GM19035 (cell line): ENCODE results near the gene NWD2.
"Not testable (repeated sequence)": the region's sequence is repeated elsewhere in the genome, so short reads cannot be mapped to it uniquely, and the experiment has no call there.

ENCODE experiments used
- ATAC-seq: cut with Tn5 transposase; IDR thresholded peaks from one replicate; pipeline ENCODE4 v1.9.1; 2021; ENCODE audit not compliant: unreplicated experiment

The NWD2 gene

GRCh38 chr4:37244583-37245390 is at the start of gene NWD2:
NWD2 (plus strand) TSS chr4:37244743; CDS start chr4:37245068, 325 bp downstream.
- ATAC-seq: no peak

- no peak for ATAC-seq
Measured at GRCh38 chr4:37197899-37198298, 46.6 kb upstream of the NWD2 start.

GRCh38 chr4:37204740-37205139 is 39.8 kb upstream of the NWD2 start:
- not testable (repeated sequence) for ATAC-seq

GRCh38 chr4:37216209-37216608 is 28.3 kb upstream of the NWD2 start:
- ATAC-seq: no peak

GRCh38 chr4:37219242-37219641 is 25.3 kb upstream of the NWD2 start:
- ATAC-seq: no peak

- no peak for ATAC-seq
Measured at GRCh38 chr4:37219990-37220389, 24.6 kb upstream of the NWD2 start.

- no peak for ATAC-seq
Measured at GRCh38 chr4:37220685-37221084, 23.9 kb upstream of the NWD2 start.

GRCh38 chr4:37223732-37224131 is 20.8 kb upstream of the NWD2 start:
- ATAC-seq: no peak

- ATAC-seq: no peak
Measured at GRCh38 chr4:37224854-37225253, 19.7 kb upstream of the NWD2 start.

- no peak for ATAC-seq
Measured at GRCh38 chr4:37225778-37226177, 18.8 kb upstream of the NWD2 start.

GRCh38 chr4:37232315-37232714 is 12.2 kb upstream of the NWD2 start:
- no peak for ATAC-seq

GRCh38 chr4:37236165-37236564 is 8.4 kb upstream of the NWD2 start:
- ATAC-seq: no peak

GRCh38 chr4:37241647-37242046 is 2.9 kb upstream of the NWD2 start:
- ATAC-seq: no peak

- ATAC-seq: no peak
Measured at GRCh38 chr4:37243051-37243450, 1.5 kb upstream of the NWD2 start.

GRCh38 chr4:37243722-37244582 is 591 bp upstream of the NWD2 start:
- ATAC-seq: no peak

GRCh38 chr4:37245391-37245954 is 930 bp downstream of the NWD2 start:
- ATAC-seq: no peak

GRCh38 chr4:37246891-37247290 is 2.3 kb downstream of the NWD2 start:
- no peak for ATAC-seq

- ATAC-seq: no peak
Measured at GRCh38 chr4:37258221-37258620, 13.7 kb downstream of the NWD2 start.

GRCh38 chr4:37268319-37268718 is 23.8 kb downstream of the NWD2 start:
- ATAC-seq: no peak

- no peak for ATAC-seq
Measured at GRCh38 chr4:37279121-37279520, 34.6 kb downstream of the NWD2 start.

- ATAC-seq: no peak
Measured at GRCh38 chr4:37279894-37280592, 35.5 kb downstream of the NWD2 start.
